Ovary (tissue), 3 donors: ENCODE measurements around the gene RNPEP.

Source experiments
- CTCF ChIP-seq, 3 donors: fragments of 450-650 bp in 2 of 3; fragments of 200-600 bp in 1 of 3; IDR thresholded peaks; one replicate each; pipeline versions ENCODE4 v1.5.1 to v1.8.0; 2016 to 2022; ENCODE audit warnings: antibody characterized with exemption in 3 of 3, mild to moderate bottlenecking in 1 of 3
- EP300 ChIP-seq: sonication (generic); formaldehyde crosslinking; IDR thresholded peaks from one replicate; pipeline ENCODE4 v1.6.1; 2017; ENCODE audit warnings: antibody characterized with exemption
- POLR2A ChIP-seq: fragments of 450-650 bp; IDR thresholded peaks from one replicate; pipeline ENCODE4 v1.6.1; 2017; ENCODE audit warnings: antibody characterized with exemption, mild to moderate bottlenecking, moderate library complexity
- donor health status: DM: no; HTN: no; CAD: no.

DNA sequence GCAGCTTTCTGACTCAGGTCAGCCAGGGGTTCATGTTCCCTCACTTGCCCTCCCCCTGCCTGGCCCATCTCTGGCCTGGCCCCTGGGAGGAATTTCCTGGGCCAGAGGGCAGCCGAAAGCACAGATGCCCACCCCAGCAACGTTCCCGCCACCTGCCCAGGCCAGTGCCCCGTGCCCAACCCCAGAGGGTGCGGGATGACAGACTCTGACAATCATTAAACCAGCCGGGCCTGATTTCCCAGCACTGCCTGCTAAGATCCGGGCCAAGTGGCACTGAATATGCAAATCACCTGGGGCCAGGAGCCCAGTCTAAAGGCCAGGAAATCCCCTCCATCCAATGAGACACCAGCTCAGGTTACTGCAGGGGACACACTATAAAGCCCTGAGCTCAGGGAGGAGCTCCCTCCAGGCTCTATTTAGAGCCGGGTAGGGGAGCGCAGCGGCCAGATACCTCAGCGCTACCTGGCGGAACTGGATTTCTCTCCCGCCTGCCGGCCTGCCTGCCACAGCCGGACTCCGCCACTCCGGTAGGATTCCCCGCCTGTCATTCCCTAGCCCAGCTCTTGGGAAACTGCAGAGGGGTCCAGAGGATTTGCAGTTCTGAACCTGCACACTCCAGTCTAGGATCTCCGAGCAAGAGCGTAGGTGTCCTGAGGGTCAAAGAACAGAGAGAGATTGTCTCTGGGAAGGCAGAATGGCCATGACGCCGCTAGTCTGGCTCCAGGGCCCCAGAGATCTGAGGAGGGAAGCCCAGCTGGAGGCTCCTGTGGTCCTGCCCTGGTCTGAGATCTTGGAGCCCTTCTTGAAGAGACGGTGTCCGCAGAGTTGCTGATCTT, 27.9 kb downstream of the RNPEP start, which contains the start of gene ELF3:
- TF ChIP-seq CTCF (IDR thresholded peaks at IDR 0.05) (no peak), EP300 (no peak), POLR2A (no peak)
